ENCODE data around the gene MIER2.

- TF ChIP-seq CTCF (IDR thresholded peaks at IDR 0.05; ENCODE audit: insufficient read depth, low read depth, low read length) (no peak), EZH2 (IDR thresholded peaks at IDR 0.05; ENCODE audit: insufficient read depth, low read length) (no peak)
Observed at GRCh38 chr19:367963-368629, 23.5 kb upstream of the MIER2 start.
